GM18519 (cell line): ENCODE data around the gene GNG3.
"Not testable (repeated sequence)": the region's sequence is repeated elsewhere in the genome, so short reads cannot be mapped to it uniquely, and the experiment has no call there.

Experiments
- ATAC-seq: cut with Tn5 transposase; IDR thresholded peaks from one replicate; pipeline ENCODE4 v1.9.1; 2021; ENCODE audit warnings: mild to moderate bottlenecking, moderate library complexity; ENCODE audit not compliant: unreplicated experiment, low FRiP score

Gene GNG3

DNA sequence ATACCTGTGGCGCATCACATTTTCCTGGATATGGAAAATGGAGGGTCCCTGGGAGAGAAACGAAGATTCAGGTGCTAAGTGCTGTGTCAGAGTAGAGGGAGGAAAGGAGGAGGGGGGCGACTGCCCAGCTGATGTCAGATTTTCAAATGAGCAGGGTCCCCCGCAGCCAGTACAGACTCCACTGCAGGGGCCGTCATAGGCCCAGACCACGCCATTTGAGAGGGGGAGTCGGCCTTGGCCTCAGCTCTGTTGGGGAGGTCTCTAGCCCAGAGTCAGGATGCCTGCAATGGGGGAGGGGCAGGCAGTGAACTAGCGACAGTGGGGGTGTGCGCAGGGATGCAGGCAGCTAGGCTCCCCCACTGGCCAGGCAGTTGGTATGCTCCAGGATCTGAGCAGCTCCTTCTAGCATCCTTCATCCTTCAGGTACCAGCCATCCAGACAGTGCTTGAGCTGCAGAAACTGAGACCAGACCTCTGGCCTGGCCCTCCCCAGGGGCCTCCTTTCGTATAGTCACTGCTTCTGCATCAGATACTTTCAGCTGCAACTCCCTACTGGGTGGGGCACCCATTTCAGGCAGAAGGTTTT is at the start of gene GNG3, which contains the start of gene BSCL2:
GNG3 (plus strand) TSS at position 400 of the 585 bp plus-strand sequence. CDS start 620 bp downstream, outside the sequence.
BSCL2 (minus strand) TSS at position 148 of the 585 bp plus-strand sequence. CDS start 229 bp downstream, outside the sequence.
- ATAC-seq, result no peak

DNA sequence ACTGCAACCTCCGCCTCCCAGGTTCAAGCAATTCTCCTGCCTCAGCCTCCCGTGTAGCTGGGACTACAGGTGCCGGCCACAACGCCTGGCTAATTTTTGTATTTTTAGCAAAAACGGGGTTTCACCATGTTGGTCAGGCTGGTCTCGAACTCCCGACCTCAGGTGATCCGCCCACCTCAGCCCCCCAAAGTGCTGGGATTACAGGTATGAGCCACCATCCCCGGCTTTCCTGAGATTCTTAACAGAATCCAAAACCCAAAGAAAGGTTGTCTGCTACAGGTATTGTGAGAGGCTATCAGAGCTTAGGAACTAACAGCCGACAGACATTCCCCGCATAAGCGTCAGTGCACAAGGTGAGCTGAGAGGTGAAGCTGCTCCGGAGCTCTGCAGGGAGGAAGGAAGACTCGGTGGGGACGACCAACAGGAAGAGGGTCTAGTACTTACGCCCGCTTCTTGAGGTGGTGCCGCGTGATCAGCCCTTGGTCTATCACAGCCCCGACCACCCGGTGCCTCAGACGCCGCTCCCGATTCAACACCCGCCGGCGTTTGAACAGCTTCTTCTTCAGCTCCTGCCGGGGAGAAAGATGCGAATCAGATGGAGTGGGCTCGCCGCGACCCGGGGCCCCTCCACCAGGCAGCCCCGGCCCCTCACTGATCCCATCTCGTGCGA is 42.9 kb upstream of the GNG3 start:
- peak; percentile 21 for ATAC-seq

DNA sequence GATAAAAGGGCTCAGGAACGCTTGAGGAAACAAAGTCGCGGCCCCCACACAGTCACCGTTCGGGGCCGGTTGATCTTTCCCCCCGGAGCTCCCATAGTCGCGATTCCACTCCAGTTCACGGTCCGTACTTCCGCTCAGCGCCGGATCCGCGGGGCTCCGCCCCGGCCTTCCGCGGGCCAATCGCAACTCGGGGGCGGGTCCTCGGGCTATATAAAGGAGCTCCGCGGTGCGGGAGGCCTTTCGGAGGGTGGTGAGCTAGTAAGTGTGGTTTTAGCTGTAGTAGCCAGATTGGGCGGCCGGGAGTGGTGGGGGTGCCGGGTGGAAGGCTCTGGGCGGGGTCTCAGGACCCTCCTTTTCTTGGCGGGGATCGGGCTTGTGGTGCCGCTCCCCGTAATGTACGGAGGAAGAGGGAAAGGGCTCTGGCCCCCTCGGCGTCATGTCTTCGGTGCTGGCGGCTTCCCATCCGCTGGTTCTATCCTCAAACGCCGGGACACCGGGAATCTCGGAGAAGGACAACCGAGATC is 42.3 kb upstream of the GNG3 start, which contains the start of the genes C11orf98 and CSKMT:
C11orf98 (minus strand) TSS at position 136 of the 524 bp plus-strand sequence; CDS start at position 95, 41 bp downstream.
CSKMT (plus strand) TSS at position 238 of the 524 bp plus-strand sequence. CDS start 568 bp downstream, outside the sequence.
- ATAC-seq, result peak; percentile 50

DNA sequence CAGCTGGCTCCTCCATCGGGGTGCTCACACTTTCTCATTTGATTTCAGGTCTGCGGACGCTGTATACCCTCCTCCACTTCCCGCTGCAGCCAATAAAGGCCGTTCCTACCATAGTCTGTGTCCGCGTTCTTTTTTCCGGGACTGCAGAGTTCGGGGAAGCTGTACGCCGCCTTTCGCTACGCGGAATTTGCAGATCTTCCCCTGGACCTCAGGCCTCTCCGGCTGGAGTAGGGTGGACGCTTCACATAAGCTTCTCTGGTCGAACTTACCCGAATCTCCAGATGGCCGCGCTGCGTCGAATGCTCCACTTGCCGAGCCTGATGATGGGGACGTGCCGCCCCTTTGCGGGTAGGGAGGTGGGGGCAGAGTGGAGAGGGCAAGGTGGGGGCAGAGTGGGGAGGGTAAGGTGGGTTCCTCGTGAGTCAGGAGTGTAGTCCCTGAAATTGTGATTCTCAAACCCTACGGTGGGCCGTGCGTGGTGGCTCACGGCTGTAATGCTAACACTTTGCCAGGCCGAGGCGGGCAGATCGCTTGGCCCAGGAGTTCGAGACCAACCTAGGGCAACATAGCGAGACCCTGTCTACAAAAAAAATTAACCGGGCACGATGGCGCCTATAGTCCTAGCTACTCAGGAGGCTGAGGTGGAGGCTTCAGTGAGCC is 41.7 kb upstream of the GNG3 start:
- no peak for ATAC-seq

DNA sequence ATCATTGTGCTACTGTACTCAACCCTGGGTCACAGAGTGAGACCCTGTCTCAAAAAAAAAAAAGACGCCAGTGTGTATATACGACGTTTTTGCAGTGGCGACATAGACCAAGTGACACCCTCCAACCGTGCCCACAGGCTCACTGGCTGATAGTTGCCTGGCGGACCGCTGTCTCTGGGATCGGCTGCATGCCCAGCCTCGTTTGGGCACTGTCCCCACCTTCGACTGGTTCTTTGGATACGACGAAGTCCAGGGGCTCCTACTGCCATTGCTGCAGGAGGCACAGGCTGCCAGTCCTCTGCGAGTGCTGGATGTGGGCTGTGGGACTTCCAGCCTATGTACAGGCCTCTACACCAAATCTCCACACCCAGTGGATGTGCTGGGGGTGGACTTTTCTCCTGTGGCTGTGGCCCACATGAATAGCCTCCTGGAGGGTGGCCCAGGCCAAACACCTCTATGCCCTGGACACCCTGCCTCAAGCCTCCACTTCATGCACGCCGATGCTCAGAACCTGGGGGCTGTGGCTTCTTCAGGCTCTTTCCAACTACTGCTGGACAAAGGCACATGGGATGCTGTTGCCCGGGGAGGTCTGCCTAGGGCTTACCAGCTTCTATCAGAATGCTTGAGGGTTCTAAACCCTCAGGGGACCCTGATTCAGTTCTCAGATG is 41.1 kb upstream of the GNG3 start:
- no peak for ATAC-seq

DNA sequence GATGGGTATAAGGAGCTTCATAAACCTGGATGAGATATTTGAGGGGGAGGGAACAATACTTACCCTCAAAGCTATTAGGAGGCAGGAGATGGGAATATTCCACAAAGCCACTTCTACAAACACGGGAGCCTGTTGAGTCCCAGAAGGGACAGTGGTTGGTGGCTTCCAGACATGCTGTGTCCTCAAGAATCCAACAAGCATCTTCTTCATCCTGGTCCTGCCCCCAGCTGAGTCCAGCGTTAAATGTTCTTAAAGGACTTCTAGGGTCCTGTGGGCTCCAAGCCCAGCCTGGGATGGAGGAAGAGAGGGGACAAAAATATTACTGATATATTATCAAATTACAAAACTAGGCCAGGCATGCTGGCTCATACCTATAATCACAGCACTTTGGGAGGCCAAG is 40.0 kb upstream of the GNG3 start:
- ATAC-seq, result no peak

DNA sequence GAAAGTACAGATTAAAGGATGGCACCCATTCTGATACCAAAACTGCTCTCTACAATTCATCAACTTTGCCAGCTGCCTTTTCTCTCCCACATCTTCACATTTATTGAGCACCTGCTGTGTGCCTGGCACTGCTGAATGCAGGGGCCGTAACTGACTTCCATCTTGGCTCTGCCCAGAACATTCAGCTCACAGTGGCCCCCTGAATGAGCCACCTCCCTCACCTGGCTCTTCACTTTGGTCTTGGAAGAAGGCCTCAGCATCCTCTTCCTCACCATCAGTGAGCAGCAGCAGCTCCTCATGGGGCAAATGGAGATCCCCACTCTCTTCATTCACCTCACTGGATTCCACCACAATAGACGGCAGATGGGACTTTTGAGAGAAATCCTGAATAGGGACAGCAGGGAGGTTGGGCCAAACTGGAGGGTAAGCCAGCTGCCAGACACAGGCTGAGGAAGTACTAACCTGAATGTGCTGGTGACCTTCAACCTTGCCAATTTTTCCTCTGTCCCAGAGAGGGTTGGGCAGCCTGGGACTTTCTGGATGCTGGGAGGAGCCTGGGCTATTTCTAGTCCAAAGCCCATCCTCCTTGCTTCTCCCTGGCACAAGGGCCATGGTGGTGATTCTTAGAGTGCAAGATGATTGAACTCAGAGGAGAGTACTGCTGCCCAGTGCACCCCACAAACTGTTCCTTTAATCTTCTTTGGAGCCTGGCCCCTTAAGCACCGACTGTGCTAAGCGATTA is 37.9 kb upstream of the GNG3 start:
- no peak for ATAC-seq

DNA sequence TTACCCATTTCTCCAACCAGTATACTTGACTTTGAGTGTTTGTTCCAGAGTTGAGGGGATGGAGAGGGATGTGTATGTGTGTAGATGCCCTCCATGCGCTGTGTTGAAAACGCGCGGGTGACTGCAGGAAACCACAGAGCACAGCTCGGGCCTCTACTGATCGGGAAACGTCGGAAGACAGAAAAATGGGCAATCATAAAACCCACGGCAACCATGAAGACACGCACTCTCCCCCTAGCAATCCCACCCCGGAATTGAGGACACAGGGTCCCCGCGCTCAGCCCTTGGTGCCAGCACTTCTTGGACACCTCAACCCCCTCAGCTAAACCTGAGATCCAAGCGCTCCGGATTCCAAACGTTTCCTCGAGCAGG is 36.3 kb upstream of the GNG3 start:
- no peak for ATAC-seq

DNA sequence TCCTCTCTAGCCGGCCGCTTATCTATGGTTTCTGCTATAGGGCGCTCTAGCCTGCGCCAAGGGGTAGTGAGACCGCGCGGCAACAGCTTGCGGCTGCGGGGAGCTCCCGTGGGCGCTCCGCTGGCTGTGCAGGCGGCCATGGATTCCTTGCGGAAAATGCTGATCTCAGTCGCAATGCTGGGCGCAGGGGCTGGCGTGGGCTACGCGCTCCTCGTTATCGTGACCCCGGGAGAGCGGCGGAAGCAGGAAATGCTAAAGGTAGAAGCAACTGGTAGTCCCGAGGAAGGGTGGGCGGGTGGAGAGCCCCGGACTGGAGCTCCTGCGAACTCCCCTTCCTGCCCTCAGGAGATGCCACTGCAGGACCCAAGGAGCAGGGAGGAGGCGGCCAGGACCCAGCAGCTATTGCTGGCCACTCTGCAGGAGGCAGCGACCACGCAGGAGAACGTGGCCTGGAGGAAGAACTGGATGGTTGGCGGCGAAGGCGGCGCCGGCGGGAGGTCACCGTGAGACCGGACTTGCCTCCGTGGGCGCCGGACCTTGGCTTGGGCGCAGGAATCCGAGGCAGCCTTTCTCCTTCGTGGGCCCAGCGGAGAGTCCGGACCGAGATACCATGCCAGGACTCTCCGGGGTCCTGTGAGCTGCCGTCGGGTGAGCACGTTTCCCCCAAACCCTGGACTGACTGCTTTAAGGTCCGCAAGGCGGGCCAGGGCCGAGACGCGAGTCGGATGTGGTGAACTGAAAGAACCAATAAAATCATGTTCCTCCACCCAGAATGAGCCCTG is 35.7 kb upstream of the GNG3 start, which contains the start of the genes LBHD1 and UQCC3:
LBHD1 (minus strand) TSS at position 660 of the 782 bp plus-strand sequence. CDS start 2,236 bp downstream, outside the sequence.
UQCC3 (plus strand) TSS at position 66 of the 782 bp plus-strand sequence; CDS start at position 139, 73 bp downstream.
- no peak for ATAC-seq

DNA sequence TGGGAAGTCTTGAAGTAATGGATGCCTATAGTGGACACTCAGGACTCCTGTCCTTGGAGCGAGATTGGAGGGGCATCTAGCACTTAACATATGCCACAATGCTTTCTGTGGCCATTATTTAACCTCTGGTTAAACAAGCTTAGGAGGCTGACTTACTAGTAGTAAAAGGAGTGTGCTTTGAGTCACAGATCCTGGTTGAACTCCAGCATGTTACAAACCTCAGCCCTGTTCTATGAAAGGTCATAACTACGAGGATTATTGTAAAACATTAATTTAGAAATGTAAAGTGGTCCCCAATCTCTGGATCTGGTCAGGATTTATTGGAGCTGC is 34.3 kb upstream of the GNG3 start:
- no peak for ATAC-seq

DNA sequence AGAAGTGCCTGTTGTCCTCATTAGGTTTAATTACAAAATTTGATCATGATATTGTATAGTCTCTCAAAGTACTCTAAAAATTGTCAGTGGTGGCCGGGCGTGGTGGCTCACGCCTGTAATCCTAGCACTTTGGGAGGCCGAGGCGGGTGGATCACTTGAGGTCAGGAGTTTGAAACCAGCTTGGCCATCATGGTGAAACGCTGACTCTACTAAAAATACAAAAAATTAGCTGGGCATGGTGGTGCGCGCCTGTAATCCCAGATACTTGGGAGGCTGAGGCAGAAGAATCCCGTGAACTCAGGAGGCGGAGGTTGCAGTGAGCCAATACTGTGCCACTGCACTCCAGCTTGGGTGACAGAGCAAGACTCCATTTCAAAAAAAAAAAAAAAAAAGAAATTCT is 32.1 kb upstream of the GNG3 start:
- not testable (repeated sequence) for ATAC-seq

DNA sequence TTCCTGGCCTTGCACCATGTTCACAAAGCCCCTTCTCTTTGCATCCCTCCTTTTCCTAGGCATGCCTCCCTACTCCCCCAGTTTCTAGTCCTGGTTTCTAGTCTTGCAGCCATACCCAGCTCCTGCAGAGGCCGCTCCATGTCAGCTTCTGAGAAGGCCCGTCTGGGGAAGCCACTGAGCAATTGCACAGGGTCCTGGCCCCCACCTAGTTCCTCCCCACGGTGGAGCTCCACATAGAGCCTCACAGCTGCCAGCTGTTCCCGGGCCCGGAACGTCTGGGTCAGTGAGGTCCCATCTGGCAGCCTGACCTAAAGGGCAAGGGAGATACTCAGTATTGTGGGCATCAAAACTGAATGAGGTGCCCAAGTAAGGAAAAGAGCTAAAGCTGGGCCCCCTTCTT is 30.8 kb upstream of the GNG3 start:
- ATAC-seq, result no peak

DNA sequence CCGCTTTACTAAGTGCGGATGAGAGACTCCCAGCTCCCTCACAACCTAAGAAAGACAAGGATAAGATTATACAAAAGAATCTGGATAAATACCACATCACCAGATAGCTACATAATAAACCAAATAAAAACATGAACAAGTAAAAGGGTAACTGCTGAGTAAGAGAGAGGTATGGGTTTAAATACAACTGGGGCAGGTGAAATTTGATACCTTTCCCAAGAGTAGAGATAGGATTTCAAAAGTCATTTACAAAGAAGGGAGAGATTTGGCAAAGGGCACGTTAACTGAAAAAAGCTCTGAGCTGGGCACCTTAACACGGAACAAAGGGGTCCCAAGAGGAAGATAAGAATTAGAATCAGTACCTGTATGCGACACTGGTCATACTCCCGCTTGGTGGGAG is 30.3 kb upstream of the GNG3 start:
- ATAC-seq, result no peak

DNA sequence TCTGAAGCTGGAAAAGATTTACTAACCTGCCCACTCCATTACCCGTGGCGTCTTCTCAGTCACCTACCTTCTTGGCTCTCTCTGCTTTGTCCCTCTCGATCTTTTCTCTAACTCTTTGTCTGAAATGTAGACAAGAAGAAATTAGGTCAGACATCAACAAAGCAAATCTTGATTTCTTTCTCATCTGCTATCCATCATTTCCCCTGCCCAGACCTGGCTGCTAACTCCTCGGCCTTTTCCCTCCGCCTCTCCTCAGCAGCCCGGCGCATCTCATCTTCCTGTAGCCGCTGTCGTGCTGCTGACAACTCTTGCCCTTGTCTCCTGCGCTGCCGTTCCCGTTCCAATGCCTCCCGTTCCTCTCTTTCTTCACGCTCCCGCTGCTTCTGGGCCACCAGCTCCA is 29.8 kb upstream of the GNG3 start:
- ATAC-seq, result no peak

DNA sequence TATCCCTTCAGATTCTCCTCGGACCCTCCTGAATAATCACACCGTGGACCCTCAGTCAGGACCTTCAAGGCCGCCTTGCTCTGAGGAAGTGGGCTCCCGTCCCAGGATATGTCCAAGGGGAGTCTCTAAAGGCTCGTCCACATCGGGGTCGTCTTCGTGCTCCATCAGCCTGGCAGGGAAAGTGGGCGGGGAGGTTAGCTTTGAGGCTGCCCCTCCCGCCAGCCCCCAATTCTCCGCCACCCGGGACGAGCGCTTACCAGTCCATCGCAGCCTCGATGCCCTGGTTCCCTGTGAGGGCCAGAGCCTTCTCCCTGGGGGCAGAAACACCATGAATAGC is 29.1 kb upstream of the GNG3 start:
- no peak for ATAC-seq

DNA sequence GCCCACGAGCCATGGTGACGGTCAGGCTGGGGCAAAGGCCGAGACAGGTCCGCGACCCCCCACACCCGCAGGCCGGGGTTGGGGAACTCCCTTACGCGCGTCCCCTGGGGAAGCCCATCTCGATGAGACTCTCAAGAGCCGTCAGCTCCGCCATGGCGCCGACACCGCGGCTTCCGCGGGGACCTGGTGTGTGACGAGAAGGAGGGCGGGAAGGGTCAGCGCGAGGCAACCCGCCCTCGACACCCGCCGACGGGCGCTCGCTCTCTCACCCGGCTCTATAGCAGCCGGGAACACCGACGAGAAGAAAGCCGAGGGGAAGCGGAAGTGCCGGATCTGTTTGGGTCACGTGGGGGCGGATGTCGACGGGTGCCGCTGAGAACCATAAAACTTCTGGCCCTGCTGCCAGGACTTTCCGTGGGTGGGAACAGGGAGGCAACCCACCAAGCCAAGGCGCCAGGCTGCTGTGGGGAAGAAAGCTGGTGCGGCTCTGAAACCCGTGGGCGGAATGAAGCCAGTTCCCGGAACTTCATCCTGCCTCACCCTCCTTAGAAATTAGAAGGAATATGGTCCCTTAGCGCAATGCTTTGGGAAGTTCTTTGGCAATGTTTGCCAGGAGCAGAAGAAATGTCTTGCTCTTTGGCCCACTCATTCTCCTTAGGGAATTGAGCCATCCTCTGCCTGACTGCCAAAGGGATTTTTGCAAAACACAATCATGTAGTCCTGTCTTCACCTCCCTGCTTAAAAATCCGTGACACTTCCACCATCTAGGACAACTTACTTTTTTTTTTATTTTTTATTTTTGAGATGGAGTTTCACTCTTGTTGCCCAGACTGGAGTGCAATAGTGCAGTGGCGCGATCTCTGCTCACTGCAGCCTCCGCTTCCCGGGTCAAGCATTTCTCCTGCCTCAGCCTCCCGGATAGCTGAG is 28.4 kb upstream of the GNG3 start, which contains the start of gene UBXN1:
UBXN1 (minus strand) TSS at position 304 of the 927 bp plus-strand sequence; CDS start at position 154, 150 bp downstream.
- ATAC-seq, result no peak

DNA sequence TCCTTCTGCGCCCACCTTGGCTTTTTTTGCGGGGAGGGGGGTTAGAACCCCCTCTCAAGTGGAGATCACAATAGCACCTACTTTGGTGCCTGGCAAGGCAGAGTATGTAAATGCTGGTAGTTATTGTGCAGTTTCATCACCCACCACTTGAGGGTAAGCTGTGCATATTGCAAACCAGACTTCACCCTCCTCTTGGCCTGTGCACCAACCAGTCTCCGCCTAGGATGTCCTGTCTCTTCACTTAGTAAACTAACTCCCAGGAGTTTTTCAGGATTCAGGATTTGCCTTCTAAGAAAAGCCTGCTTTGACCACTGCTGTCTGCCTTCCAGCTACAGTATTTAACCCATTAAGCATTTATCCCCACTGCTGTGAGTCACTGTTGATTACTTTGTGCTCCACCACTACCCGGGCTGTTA is 26.6 kb upstream of the GNG3 start:
- peak; percentile 69 for ATAC-seq

DNA sequence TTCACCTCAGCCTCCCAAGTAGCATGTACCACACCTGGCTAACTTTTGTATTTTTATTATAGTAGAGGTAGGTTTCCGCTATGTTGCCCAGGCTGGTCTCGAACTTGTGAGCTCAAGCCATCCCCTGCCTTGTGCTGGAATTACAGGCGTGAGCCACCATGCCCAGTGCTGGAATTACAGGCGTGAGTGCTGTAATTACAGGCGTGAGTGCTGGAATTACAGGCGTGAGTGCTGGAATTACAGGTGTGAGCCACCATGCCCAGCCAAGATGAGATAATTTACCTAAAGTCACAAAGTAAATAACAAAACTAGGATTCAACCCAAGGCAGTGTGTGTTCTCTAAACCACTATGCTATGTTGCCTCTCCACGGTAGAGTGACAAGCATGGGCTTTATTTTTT is 25.0 kb upstream of the GNG3 start:
- no peak for ATAC-seq
